NCI-H2196 (cell line): Measurements from ENCODE around the gene APH1A.
A peak's percentile ranks its signal among the peaks of the same experiment; 100 is the strongest.
"Not testable (repeated sequence)": the region's sequence is repeated elsewhere in the genome, so short reads cannot be mapped to it uniquely, and the experiment has no call there.

ENCODE experiments used
- DNase-seq: peaks from one replicate; lab custom pipeline; 2025; ENCODE audit not compliant: unreplicated experiment; lab: John Stamatoyannopoulos, UW

The APH1A gene

GRCh38 chr1:150234566-150235293, 34.1 kb downstream of the APH1A start:
- peak; percentile 26 for DNase-seq

- DNase-seq: no peak
Observed at GRCh38 chr1:150234309-150234565, 34.6 kb downstream of the APH1A start.

- DNase-seq: peak; percentile 15
Observed at GRCh38 chr1:150233359-150234308, 35.2 kb downstream of the APH1A start.

- DNase-seq: not testable (repeated sequence)
Observed at GRCh38 chr1:150232921-150233320, 35.9 kb downstream of the APH1A start.

GRCh38 chr1:150228246-150228645, 40.6 kb downstream of the APH1A start:
- DNase-seq: not testable (repeated sequence)

- no peak for DNase-seq
Observed at GRCh38 chr1:150227228-150227627, 41.6 kb downstream of the APH1A start.

- DNase-seq: no peak
Observed at GRCh38 chr1:150226486-150226885, 42.3 kb downstream of the APH1A start.

GRCh38 chr1:150225546-150225945, 43.3 kb downstream of the APH1A start:
- no peak for DNase-seq

GRCh38 chr1:150224983-150225382, 43.8 kb downstream of the APH1A start:
- no peak for DNase-seq

- peak; percentile 23 for DNase-seq
Observed at GRCh38 chr1:150221552-150221951, 47.3 kb downstream of the APH1A start.

- not testable (repeated sequence) for DNase-seq
Observed at GRCh38 chr1:150215855-150216254, 53.0 kb downstream of the APH1A start.
